ENCODE measurements around the gene NELFB. TPM values are rescaled to one million over a fixed set of nuclear protein-coding genes. Genes with fewer than 3 reads are reported as not detected.

NELFB gene
- total and polyA plus RNA-seq, 3 donors from 2014 or later = 55.0 to 76.7 (median 60.9) TPM

GRCh38 chr9:137220317-137221094, 34.6 kb upstream of the NELFB start:
- no peaks in the 10 kb centered on the region for H3K27me3 ChIP-seq
- DNase-seq = no peak
- TF ChIP-seq CTCF (IDR thresholded peaks at IDR 0.05) (no peak), POLR2A (IDR thresholded peaks at IDR 0.05) (no peak)
- no peak overlapping the region for H3K4me3 ChIP-seq
- no peaks in the 10 kb centered on the region for H3K9me3 ChIP-seq
- WGBS, 2 donors = 84 to 88% methylated on average over 18 to 51 of the region's 52 CpGs
- no peaks in the 10 kb centered on the region for H3K36me3 ChIP-seq (ENCODE audit: low read depth, missing control alignments)
- intact Hi-C loops (cut with DNase I; ENCODE audit: low total_unique reads) = loop anchor here (10.0 kb wide), 1 partner anchor 106 kb away; the partner anchor contains the start of gene DPP7
- no peak overlapping the region for H3K27ac ChIP-seq
- peaks cover 29% of the 10 kb centered on the region for H3K4me1 ChIP-seq

- Histone ChIP-seq H3K4me3 (no peak overlapping the region), H3K27ac (no peak overlapping the region), H3K4me1 (peaks cover 25% of the 10 kb centered on the region), H3K9me3 (no peaks in the 10 kb centered on the region), H3K27me3 (no peaks in the 10 kb centered on the region), H3K36me3 (ENCODE audit: low read depth, missing control alignments) (no peaks in the 10 kb centered on the region)
- 53% methylated on average over 13 of the region's 14 CpGs; no CpG with 5 or more reads in 1 of the 2 donors for WGBS, 2 donors
- no peak for DNase-seq
- no peak for TF ChIP-seq CTCF (IDR thresholded peaks at IDR 0.05)
- TF ChIP-seq POLR2A (IDR thresholded peaks at IDR 0.05) = no peak
- intact Hi-C loops (cut with DNase I; ENCODE audit: low total_unique reads) = loop anchor here (10.0 kb wide), 1 partner anchor 106 kb away; the partner anchor contains the start of gene DPP7
Observed at GRCh38 chr9:137221095-137221505, 34.0 kb upstream of the NELFB start.

GRCh38 chr9:137221506-137222111, 33.5 kb upstream of the NELFB start:
- Histone ChIP-seq H3K4me3 (peak overlapping the region in 1 of 2 donors; percentile 2), H3K27me3 (no peaks in the 10 kb centered on the region), H3K27ac (no peak overlapping the region), H3K4me1 (peaks cover 23% of the 10 kb centered on the region), H3K9me3 (no peaks in the 10 kb centered on the region), H3K36me3 (ENCODE audit: low read depth, missing control alignments) (no peaks in the 10 kb centered on the region)
- intact Hi-C loops (cut with DNase I; ENCODE audit: low total_unique reads) = loop anchor here (10.0 kb wide), 1 partner anchor 107 kb away; the partner anchor contains the start of gene DPP7
- WGBS, 2 donors = 7 to 10% methylated on average over 2 to 33 of the region's 61 CpGs
- DNase-seq = no peak
- TF ChIP-seq CTCF (IDR thresholded peaks at IDR 0.05) (no peak), POLR2A (IDR thresholded peaks at IDR 0.05) (no peak)

GRCh38 chr9:137222190-137223077, 32.7 kb upstream of the NELFB start, which contains the start of gene RNF208:
TSS of gene RNF208 (minus strand) at chr9:137222240. CDS start at chr9:137221212, 1,028 bp downstream.
- TF ChIP-seq POLR2A (IDR thresholded peaks at IDR 0.05) (no peak), CTCF (IDR thresholded peaks at IDR 0.05) (no peak)
- H3K4me1 ChIP-seq = peaks cover 23% of the 10 kb centered on the region
- no peaks in the 10 kb centered on the region for H3K27me3 ChIP-seq
- WGBS, 2 donors = 0 to 2% methylated on average over 3 to 46 of the region's 88 CpGs
- H3K9me3 ChIP-seq = no peaks in the 10 kb centered on the region
- no peak for DNase-seq
- no peaks in the 10 kb centered on the region for H3K36me3 ChIP-seq (ENCODE audit: low read depth, missing control alignments)
- H3K4me3 ChIP-seq = peak within 1 kb of the TSS; percentile 56 to 76
- intact Hi-C loops (cut with DNase I; ENCODE audit: low total_unique reads) = loop anchor here (10.0 kb wide), 1 partner anchor 108 kb away; the partner anchor contains the start of gene DPP7
- H3K27ac ChIP-seq = peak within 1 kb of the TSS; percentile 59 to 68

Data from testis (tissue), 3 donors.